Endothelial cell (in vitro differentiated cells): ENCODE measurements around the gene GDPD3. TPM values are rescaled to one million over a fixed set of nuclear protein-coding genes. Genes with fewer than 3 reads are reported as not detected.

ENCODE experiments used
- DNase-seq: peaks from one replicate; pipeline ENCODE4 v3.0.0; 2021; ENCODE audit warnings: low spot score
- H3K27ac Mint-ChIP-seq: one replicate; pipeline ENCODE4 v1.8.0; 2021; ENCODE audit warnings: mixed read lengths, inconsistent platforms; ENCODE audit not compliant: unreplicated experiment
- H3K27me3 Mint-ChIP-seq: one replicate; pipeline ENCODE4 v1.8.0; 2021; ENCODE audit warnings: mild to moderate bottlenecking, moderate library complexity, mixed read lengths, inconsistent platforms; ENCODE audit not compliant: unreplicated experiment
- H3K36me3 Mint-ChIP-seq: one replicate; pipeline ENCODE4 v1.8.0; 2021; ENCODE audit warnings: mild to moderate bottlenecking, low read depth, mixed read lengths, inconsistent platforms; ENCODE audit not compliant: unreplicated experiment
- H3K4me1 Mint-ChIP-seq: one replicate; pipeline ENCODE4 v1.8.0; 2021; ENCODE audit warnings: mild to moderate bottlenecking, mixed read lengths, inconsistent platforms; ENCODE audit not compliant: unreplicated experiment
- H3K4me3 Mint-ChIP-seq: one replicate; pipeline ENCODE4 v1.8.0; 2021; ENCODE audit warnings: mild to moderate bottlenecking, mixed read lengths, inconsistent platforms; ENCODE audit not compliant: unreplicated experiment
- H3K9me3 Mint-ChIP-seq: one replicate; pipeline ENCODE4 v1.8.0; 2021; ENCODE audit warnings: mixed read lengths, inconsistent platforms; ENCODE audit not compliant: unreplicated experiment
- total RNA-seq: library from RNA; stranded (reverse); fragmentation: NEBNext Ultra II Directional; extraction: Animal tissue kit (Norgen Biotek cat#: 25700); gene quantifications from one replicate; pipeline ENCODE4 v1.2.1, GENCODE V29; 2021; ENCODE audit not compliant: unreplicated experiment
- TF ChIP-seq, protein P1 (sequence below): fragments of 200-600 bp; sonication (generic); IDR thresholded peaks from one replicate; pipeline ENCODE4 v1.5.0; 2021; ENCODE audit warnings: antibody characterized with exemption; ENCODE audit not compliant: unreplicated experiment

GDPD3 gene
- total RNA-seq, 1 donor from 2014 or later: 9.3 TPM

DNA sequence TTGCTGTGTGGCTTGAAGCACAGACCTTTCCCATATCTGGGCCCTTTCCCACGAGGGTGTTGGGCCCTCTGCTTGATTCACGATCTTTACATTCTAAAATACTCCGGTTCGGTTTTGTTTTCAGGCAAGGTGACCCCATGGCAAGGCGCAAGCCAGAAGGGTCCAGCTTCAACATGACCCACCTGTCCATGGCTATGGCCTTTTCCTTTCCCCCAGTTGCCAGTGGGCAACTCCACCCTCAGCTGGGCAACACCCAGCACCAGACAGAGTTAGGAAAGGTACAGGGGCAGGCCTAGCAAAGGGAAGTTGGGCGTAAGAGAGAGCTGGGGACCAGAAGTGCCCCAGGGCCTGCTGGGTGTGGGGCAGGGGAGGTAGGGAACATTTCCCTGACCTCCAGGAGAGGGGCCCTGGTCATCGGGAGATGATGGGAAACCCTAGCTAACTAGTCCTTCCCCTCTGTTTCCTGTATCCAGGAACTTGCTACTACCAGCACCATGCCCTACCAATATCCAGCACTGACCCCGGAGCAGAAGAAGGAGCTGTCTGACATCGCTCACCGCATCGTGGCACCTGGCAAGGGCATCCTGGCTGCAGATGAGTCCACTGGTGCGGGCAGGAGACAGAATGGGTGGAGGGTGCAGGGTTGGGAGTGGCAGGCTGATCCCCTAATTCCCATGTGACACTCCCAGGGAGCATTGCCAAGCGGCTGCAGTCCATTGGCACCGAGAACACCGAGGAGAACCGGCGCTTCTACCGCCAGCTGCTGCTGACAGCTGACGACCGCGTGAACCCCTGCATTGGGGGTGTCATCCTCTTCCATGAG, 46.4 kb downstream of the GDPD3 start:
- H3K9me3 Mint-ChIP-seq: no peaks in the 10 kb centered on the region
- peaks cover 14% of the 10 kb centered on the region for H3K4me1 Mint-ChIP-seq
- no peak for DNase-seq
- peak overlapping the region; percentile 88 for H3K27ac Mint-ChIP-seq
- peaks cover 10% of the 10 kb centered on the region for H3K27me3 Mint-ChIP-seq
- H3K4me3 Mint-ChIP-seq: peak overlapping the region; percentile 92
- peaks cover 28% of the 10 kb centered on the region for H3K36me3 Mint-ChIP-seq
- TF ChIP-seq, protein P1, sequence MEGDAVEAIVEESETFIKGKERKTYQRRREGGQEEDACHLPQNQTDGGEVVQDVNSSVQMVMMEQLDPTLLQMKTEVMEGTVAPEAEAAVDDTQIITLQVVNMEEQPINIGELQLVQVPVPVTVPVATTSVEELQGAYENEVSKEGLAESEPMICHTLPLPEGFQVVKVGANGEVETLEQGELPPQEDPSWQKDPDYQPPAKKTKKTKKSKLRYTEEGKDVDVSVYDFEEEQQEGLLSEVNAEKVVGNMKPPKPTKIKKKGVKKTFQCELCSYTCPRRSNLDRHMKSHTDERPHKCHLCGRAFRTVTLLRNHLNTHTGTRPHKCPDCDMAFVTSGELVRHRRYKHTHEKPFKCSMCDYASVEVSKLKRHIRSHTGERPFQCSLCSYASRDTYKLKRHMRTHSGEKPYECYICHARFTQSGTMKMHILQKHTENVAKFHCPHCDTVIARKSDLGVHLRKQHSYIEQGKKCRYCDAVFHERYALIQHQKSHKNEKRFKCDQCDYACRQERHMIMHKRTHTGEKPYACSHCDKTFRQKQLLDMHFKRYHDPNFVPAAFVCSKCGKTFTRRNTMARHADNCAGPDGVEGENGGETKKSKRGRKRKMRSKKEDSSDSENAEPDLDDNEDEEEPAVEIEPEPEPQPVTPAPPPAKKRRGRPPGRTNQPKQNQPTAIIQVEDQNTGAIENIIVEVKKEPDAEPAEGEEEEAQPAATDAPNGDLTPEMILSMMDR: no peak

DNA sequence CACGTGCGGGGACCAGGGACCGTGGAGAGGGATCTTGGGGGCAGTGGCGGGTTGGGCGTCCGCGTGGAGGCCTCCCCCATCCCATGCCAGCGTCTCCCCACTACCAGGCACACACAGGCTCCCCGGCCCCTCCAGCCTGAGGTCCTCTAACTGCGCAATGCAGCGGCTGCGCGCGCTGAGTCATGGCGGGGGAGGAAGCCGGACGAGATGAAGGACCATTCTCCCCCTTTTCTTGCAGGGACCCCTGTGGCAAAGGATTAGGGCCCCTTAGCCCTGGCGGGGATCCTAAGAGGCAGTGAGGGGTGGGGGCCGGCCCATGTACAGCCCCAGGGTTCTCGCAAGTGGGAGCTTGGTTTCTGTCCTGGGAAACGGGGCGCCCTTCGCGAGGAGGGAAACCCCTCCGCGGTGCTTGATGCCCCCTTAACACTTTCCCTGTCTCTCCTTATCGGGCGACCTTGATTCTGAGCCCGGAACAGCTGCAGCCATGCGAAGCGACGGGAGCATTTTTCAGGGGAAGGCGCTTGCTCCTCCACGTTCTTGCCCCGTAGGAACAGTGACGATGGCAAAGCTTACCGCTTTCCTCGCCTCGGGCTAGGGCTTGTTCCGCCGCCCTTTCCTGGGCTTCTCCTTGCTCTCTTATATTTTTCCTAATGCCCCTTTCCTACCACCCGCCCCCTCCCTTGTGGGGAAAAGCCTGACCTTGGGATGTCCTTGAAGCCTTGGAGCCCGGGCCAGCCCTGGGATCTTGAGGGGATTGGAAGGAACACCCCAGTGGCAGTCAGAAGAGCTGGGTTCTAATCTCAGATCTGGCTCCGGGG, 47.2 kb downstream of the GDPD3 start:
- Mint-ChIP-seq H3K4me1 (peaks cover 14% of the 10 kb centered on the region), H3K27me3 (peaks cover 10% of the 10 kb centered on the region), H3K27ac (peak overlapping the region; percentile 88), H3K36me3 (peaks cover 28% of the 10 kb centered on the region), H3K4me3 (peak overlapping the region; percentile 92), H3K9me3 (no peaks in the 10 kb centered on the region)
- DNase-seq: no peak
- TF ChIP-seq, protein P1: no peak

DNA sequence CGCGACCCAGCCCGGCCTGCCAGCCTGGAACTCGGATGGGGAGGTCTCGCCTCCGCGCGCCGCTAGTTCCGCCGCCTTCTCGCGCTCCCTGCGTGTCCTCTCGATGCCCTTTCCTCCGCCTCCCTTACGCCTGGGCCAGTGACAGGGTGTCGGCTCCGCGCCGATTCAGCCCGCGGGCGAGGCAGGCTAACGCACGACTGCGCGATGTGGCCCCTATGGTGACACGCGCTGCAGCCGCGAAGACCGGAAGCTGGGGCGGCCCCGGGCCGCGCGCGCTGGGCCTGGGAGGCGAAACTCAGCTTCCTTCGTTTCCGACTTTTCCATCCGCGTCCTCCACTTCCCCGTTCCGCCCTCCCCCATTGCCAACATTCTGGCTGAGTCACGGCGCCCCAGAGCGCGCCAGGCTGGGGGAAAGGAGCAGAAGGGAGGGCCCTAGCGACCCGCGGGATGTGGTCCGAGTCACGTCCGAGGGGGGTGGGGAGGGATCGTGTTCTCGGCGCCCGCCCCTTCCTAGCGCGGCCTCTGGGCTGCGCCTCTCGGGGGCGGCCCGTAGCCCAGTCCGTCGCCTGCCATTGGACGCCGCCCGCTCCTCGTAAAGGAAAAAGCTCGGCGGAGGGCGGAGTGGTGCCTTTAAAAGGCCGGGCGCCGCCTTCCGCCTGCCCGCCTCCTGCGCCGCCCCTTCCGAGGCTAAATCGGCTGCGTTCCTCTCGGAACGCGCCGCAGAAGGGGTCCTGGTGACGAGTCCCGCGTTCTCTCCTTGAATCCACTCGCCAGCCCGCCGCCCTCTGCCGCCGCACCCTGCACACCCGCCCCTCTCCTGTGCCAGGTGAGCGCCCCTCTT, 48.0 kb downstream of the GDPD3 start, which contains the start of gene ALDOA:
Gene ALDOA (plus strand): TSS at position 659 of the 841 bp plus-strand sequence. CDS start 1,138 bp downstream, outside the sequence.
- Mint-ChIP-seq H3K36me3 (peaks cover 33% of the 10 kb centered on the region), H3K4me3 (peak within 1 kb of the TSS; percentile 92), H3K27me3 (peaks cover 12% of the 10 kb centered on the region), H3K27ac (peak within 1 kb of the TSS; percentile 90), H3K4me1 (peaks cover 14% of the 10 kb centered on the region), H3K9me3 (no peaks in the 10 kb centered on the region)
- DNase-seq: peak; percentile 94
- TF ChIP-seq, protein P1: no peak

DNA sequence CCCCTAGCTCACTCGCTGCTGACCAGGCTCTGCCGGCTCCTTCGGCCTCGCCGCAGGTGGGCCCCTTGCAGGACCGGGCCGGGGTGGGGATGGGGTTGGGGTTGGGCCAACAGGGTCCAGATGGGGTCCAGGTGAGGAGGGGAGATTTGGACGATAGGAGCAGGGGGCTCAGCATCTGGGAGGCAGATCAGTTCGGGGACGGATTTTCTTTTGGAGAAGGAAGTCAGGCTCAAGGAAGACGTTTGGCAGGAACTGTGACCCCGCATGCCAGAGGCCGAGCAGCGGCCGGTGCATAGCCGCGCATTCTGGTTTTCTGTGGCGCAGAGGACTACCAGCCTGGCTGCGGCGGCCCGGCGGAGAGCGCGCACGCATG, 48.6 kb downstream of the GDPD3 start:
- Mint-ChIP-seq H3K9me3 (no peaks in the 10 kb centered on the region), H3K27me3 (peaks cover 12% of the 10 kb centered on the region), H3K4me1 (peaks cover 14% of the 10 kb centered on the region), H3K4me3 (peak overlapping the region; percentile 91), H3K27ac (no peak overlapping the region), H3K36me3 (peaks cover 29% of the 10 kb centered on the region)
- DNase-seq: no peak
- TF ChIP-seq, protein P1: no peak
